Hepatocyte (in vitro differentiated cells): ENCODE results near the gene CLCA4. TPM values are rescaled to one million over a fixed set of nuclear protein-coding genes. Genes with fewer than 3 reads are reported as not detected.

Source experiments
- DNase-seq: peaks from one replicate; pipeline ENCODE4 v3.0.0-alpha.2; 2016; ENCODE audit warnings: low spot score
- H2AFZ ChIP-seq: fragments of 200-600 bp; sonication (generic); 2 replicates; pipeline ENCODE4 v1.6.0; 2016; ENCODE audit warnings: antibody characterized with exemption, mild to moderate bottlenecking
- H3K27ac ChIP-seq: fragments of 200-600 bp; sonication (generic); 2 replicates; pipeline ENCODE4 v1.5.1; 2016; ENCODE audit warnings: mild to moderate bottlenecking
- H3K27me3 ChIP-seq: fragments of 200-600 bp; sonication (generic); 2 replicates; pipeline ENCODE4 v1.6.1; 2016
- H3K36me3 ChIP-seq: fragments of 200-600 bp; sonication (generic); replicated peaks from 2 replicates; pipeline ENCODE4 v1.5.1; 2016; ENCODE audit warnings: low read depth; ENCODE audit not compliant: insufficient read depth
- H3K4me1 ChIP-seq: fragments of 200-600 bp; sonication (generic); 2 replicates; pipeline ENCODE4 v1.5.1; 2016; ENCODE audit warnings: mild to moderate bottlenecking, moderate library complexity; ENCODE audit not compliant: insufficient read depth
- H3K4me2 ChIP-seq: fragments of 200-600 bp; sonication (generic); 2 replicates; pipeline ENCODE4 v1.6.0; 2016
- H3K4me3 ChIP-seq: fragments of 200-600 bp; sonication (generic); 2 replicates; pipeline ENCODE4 v1.5.1; 2016; ENCODE audit warnings: mild to moderate bottlenecking
- H3K79me2 ChIP-seq: fragments of 200-600 bp; sonication (generic); 2 replicates; pipeline ENCODE4 v1.6.0; 2017; ENCODE audit warnings: mild to moderate bottlenecking
- H3K9me2 ChIP-seq: fragments of 200-600 bp; sonication (generic); replicated peaks from 2 replicates; pipeline ENCODE4 v1.6.0; 2017; ENCODE audit warnings: mild to moderate bottlenecking; ENCODE audit not compliant: insufficient read depth
- H3K9me3 ChIP-seq: fragments of 200-600 bp; sonication (generic); 2 replicates; pipeline ENCODE4 v1.5.1; 2016; ENCODE audit warnings: low read depth, mild to moderate bottlenecking
- H4K20me1 ChIP-seq: fragments of 200-600 bp; sonication (generic); 2 replicates; pipeline ENCODE4 v1.6.0; 2016; ENCODE audit warnings: mild to moderate bottlenecking; ENCODE audit not compliant: insufficient read depth, poor library complexity, severe bottlenecking
- EZH2 ChIP-seq: fragments of 200-600 bp; sonication (generic); IDR thresholded peaks from 2 replicates; pipeline ENCODE4 v1.6.1; 2016; ENCODE audit warnings: antibody characterized with exemption, mild to moderate bottlenecking, borderline replicate concordance
- EZH2phosphoT487 ChIP-seq: fragments of 200-600 bp; sonication (generic); IDR thresholded peaks from one replicate; pipeline ENCODE4 v1.6.1; 2018; ENCODE audit warnings: antibody characterized with exemption, mild to moderate bottlenecking, low read depth, moderate library complexity; ENCODE audit not compliant: unreplicated experiment, severe bottlenecking
- WGBS: methylation state at CpG from one replicate; pipeline ENCODE4 v1.1.6; 2016; ENCODE audit warnings: low lambda C conversion rate; ENCODE audit errors: missing lambda C conversion rate; 5-methylcytosine and 5-hydroxymethylcytosine counted together
- polyA plus RNA-seq: library from polyadenylated mRNA; unstranded; fragments of >200 nt; fragmentation: Nextera tagmentation; extraction: Ambion mirVana; gene quantifications from 2 replicates; pipeline ENCODE4 v1.2.1, GENCODE V29; 2016
- total RNA-seq: library from RNA; depleted of rRNA; stranded (reverse); fragments of >200 nt; gene quantifications from 2 replicates; pipeline ENCODE4 v1.2.3, GENCODE V29; 2014
- TF ChIP-seq, protein P1 (sequence below): fragments of 200-600 bp; sonication (generic); IDR thresholded peaks from 2 replicates; pipeline ENCODE4 v1.5.1; 2016; ENCODE audit warnings: antibody characterized with exemption, mild to moderate bottlenecking; ENCODE audit not compliant: poor library complexity

Gene CLCA4, protein sequence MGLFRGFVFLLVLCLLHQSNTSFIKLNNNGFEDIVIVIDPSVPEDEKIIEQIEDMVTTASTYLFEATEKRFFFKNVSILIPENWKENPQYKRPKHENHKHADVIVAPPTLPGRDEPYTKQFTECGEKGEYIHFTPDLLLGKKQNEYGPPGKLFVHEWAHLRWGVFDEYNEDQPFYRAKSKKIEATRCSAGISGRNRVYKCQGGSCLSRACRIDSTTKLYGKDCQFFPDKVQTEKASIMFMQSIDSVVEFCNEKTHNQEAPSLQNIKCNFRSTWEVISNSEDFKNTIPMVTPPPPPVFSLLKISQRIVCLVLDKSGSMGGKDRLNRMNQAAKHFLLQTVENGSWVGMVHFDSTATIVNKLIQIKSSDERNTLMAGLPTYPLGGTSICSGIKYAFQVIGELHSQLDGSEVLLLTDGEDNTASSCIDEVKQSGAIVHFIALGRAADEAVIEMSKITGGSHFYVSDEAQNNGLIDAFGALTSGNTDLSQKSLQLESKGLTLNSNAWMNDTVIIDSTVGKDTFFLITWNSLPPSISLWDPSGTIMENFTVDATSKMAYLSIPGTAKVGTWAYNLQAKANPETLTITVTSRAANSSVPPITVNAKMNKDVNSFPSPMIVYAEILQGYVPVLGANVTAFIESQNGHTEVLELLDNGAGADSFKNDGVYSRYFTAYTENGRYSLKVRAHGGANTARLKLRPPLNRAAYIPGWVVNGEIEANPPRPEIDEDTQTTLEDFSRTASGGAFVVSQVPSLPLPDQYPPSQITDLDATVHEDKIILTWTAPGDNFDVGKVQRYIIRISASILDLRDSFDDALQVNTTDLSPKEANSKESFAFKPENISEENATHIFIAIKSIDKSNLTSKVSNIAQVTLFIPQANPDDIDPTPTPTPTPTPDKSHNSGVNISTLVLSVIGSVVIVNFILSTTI
- total RNA-seq = 0.07 TPM in 1 of 2 replicates, not detected in the other
- polyA plus RNA-seq = 0.22 TPM in 1 of 2 replicates, not detected in the other

DNA sequence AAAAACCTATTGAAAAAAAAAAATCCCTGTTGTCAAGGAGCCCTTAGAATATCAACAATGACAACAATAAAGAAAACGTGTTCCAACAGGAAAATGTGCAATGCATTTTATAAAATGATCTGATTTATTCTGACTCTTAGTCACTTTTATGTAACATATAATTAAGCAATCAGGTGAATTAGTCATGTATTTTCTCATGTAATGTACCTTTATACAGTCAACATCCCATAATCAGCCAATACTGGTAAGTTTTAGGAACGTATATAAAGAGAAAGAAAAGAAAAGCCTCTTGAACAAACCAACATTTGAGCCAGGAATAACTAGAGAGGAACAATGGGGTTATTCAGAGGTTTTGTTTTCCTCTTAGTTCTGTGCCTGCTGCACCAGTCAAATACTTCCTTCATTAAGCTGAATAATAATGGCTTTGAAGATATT lies at the start of gene CLCA4:
Gene CLCA4, plus strand, starts transcription at position 292 of the 435 bp plus-strand sequence. Its CDS starts 42 bp downstream, at position 334.
- no peak for DNase-seq
- WGBS = 72% methylated on average over 2 of the region's 2 CpGs
- H3K9me2 ChIP-seq = no peaks in the 10 kb centered on the region
- no peaks in the 10 kb centered on the region for H3K36me3 ChIP-seq
- H3K4me3 ChIP-seq = no peak within 1 kb of the TSS
- no peak within 1 kb of the TSS for H3K4me2 ChIP-seq
- no peak within 1 kb of the TSS for H2AFZ ChIP-seq
- no peaks in the 10 kb centered on the region for H3K4me1 ChIP-seq
- TF ChIP-seq, protein P1, sequence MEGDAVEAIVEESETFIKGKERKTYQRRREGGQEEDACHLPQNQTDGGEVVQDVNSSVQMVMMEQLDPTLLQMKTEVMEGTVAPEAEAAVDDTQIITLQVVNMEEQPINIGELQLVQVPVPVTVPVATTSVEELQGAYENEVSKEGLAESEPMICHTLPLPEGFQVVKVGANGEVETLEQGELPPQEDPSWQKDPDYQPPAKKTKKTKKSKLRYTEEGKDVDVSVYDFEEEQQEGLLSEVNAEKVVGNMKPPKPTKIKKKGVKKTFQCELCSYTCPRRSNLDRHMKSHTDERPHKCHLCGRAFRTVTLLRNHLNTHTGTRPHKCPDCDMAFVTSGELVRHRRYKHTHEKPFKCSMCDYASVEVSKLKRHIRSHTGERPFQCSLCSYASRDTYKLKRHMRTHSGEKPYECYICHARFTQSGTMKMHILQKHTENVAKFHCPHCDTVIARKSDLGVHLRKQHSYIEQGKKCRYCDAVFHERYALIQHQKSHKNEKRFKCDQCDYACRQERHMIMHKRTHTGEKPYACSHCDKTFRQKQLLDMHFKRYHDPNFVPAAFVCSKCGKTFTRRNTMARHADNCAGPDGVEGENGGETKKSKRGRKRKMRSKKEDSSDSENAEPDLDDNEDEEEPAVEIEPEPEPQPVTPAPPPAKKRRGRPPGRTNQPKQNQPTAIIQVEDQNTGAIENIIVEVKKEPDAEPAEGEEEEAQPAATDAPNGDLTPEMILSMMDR = no peak
- TF ChIP-seq EZH2phosphoT487 (no peak), EZH2 (no peak)
- no peak within 1 kb of the TSS for H3K27ac ChIP-seq
- H3K9me3 ChIP-seq = no peaks in the 10 kb centered on the region
- no peaks in the 10 kb centered on the region for H3K27me3 ChIP-seq
- no peaks in the 10 kb centered on the region for H3K79me2 ChIP-seq
- H4K20me1 ChIP-seq = no peaks in the 10 kb centered on the region

DNA sequence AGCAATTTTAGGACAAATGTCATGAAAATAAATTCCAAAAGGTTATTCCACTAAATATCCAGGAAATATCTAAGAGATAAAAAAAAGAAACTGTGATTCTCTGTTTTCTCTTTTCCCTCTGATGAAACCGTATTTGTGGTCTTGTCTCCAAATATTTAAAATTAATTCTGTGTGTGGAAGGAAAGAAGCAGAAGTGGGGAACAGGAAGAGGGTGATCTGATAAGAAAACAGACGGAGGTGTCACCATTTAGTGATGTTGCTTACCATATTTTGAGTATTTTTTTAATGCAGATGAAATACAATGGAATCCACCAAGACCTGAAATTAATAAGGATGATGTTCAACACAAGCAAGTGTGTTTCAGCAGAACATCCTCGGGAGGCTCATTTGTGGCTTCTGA lies 48.6 kb upstream of the CLCA4 start:
- no peak overlapping the region for H3K27ac ChIP-seq
- H3K27me3 ChIP-seq = no peaks in the 10 kb centered on the region
- peaks cover 4% of the 10 kb centered on the region for H3K4me1 ChIP-seq
- 86% methylated on average over 3 of the region's 3 CpGs for WGBS
- H3K9me2 ChIP-seq = no peaks in the 10 kb centered on the region
- H2AFZ ChIP-seq = no peak overlapping the region
- H3K4me2 ChIP-seq = no peak overlapping the region
- no peaks in the 10 kb centered on the region for H3K9me3 ChIP-seq
- H4K20me1 ChIP-seq = no peaks in the 10 kb centered on the region
- no peaks in the 10 kb centered on the region for H3K36me3 ChIP-seq
- DNase-seq = no peak
- no peak for TF ChIP-seq EZH2
- TF ChIP-seq, protein P1 = no peak
- TF ChIP-seq EZH2phosphoT487 = no peak
- no peak overlapping the region for H3K4me3 ChIP-seq
- no peaks in the 10 kb centered on the region for H3K79me2 ChIP-seq

DNA sequence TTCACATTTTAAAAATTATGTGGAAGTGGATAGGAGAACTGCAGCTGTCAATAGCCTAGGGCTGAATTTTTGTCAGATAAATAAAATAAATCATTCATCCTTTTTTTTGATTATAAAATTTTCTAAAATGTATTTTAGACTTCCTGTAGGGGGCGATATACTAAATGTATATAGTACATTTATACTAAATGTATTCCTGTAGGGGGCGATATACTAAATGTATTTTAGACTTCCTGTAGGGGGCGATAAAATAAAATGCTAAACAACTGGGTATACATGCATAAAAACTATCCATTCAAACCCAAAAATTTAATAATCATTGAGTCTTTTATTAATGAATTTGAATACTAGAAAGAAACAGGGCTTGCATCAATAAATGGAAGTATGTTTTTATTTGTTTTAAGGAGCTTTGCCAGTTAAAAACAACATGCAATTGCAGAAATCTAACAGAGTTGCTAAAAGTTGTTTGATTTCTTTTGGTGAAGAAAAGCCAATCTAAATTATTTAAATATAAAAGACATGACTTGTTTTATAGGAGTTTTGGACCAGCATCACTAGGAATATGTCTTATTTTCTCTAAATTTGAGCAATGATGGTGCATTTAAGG lies 46.8 kb upstream of the CLCA4 start:
- DNase-seq = peak; percentile 70
- H3K36me3 ChIP-seq = no peaks in the 10 kb centered on the region
- H2AFZ ChIP-seq = no peak overlapping the region
- H3K4me2 ChIP-seq = no peak overlapping the region
- TF ChIP-seq EZH2phosphoT487 (no peak), EZH2 (no peak)
- TF ChIP-seq, protein P1 = peak; percentile 93
- WGBS = 22% methylated on average over 3 of the region's 3 CpGs
- no peak overlapping the region for H3K4me3 ChIP-seq
- H3K27me3 ChIP-seq = no peaks in the 10 kb centered on the region
- H4K20me1 ChIP-seq = no peaks in the 10 kb centered on the region
- no peaks in the 10 kb centered on the region for H3K9me2 ChIP-seq
- H3K27ac ChIP-seq = no peak overlapping the region
- H3K9me3 ChIP-seq = no peaks in the 10 kb centered on the region
- no peaks in the 10 kb centered on the region for H3K79me2 ChIP-seq
- peaks cover 21% of the 10 kb centered on the region for H3K4me1 ChIP-seq
